ENCODE measurements around the gene PCDH9.

Gene PCDH9

GRCh38 chr13:67231289-67232000, 1.3 kb upstream of the PCDH9 start:
- peak overlapping the region; percentile 80 for H3K27ac ChIP-seq (replicated peaks; ENCODE audit: low read length)
- DNase-seq (ENCODE audit: low spot score): peak; percentile 9
- H3K4me3 ChIP-seq (ENCODE audit: low read length in 2 of 2): peak overlapping the region; percentile 88 to 92

GRCh38 chr13:67230404-67231288, 510 bp upstream of the PCDH9 start:
- H3K4me3 ChIP-seq (ENCODE audit: low read length in 2 of 2): peak overlapping the region; percentile 88 to 92
- H2AK5ac ChIP-seq (ENCODE audit: low read depth, low read length): no peak overlapping the region
- H3K27me3 ChIP-seq (ENCODE audit: control insufficient read depth in 3 of 3, insufficient read depth in 3 of 3, low read depth in 1 of 3, low read length in 3 of 3): no peaks in the 10 kb centered on the region
- peak overlapping the region; percentile 79 for H3K9ac ChIP-seq (ENCODE audit: low read depth, low read length, poor library complexity)
- H2BK120ac ChIP-seq (ENCODE audit: low read depth, low read length): peak overlapping the region; percentile 66
- no peaks in the 10 kb centered on the region for H3K79me1 ChIP-seq (ENCODE audit: low read depth, low read length)
- peaks cover 0 to 10% of the 10 kb centered on the region in 2 donors for H3K9me3 ChIP-seq (replicated peaks in 1 of 2; ENCODE audit: control insufficient read depth in 2 of 2, insufficient read depth in 1 of 2, low read depth in 1 of 2, low read length in 2 of 2)
- no peak overlapping the region for H2BK5ac ChIP-seq (ENCODE audit: low read length)
- peak overlapping the region; percentile 78 for H2BK15ac ChIP-seq (ENCODE audit: low read length)
- peak overlapping the region; percentile 80 for H3K27ac ChIP-seq (replicated peaks; ENCODE audit: low read length)
- H4K8ac ChIP-seq (ENCODE audit: low read depth, low read length): no peak overlapping the region
- no peak overlapping the region for H4K91ac ChIP-seq (ENCODE audit: low read depth, low read length, poor library complexity)
- no CpG with 5 or more reads among the region's 86 CpGs for WGBS, 2 donors (ENCODE audit: extremely low coverage in 2 of 2, insufficient read length in 2 of 2, insufficient replicate concordance in 1 of 2)
- H3K23ac ChIP-seq (ENCODE audit: low read depth, low read length, poor library complexity): no peak overlapping the region
- peak overlapping the region; percentile 98 for H2AFZ ChIP-seq (ENCODE audit: low read length)
- H3K18ac ChIP-seq (ENCODE audit: low read length): peak overlapping the region; percentile 95
- H3K4me2 ChIP-seq (ENCODE audit: insufficient read depth, low read length, poor library complexity, severe bottlenecking): peak overlapping the region; percentile 80
- peaks cover 0 to 16% of the 10 kb centered on the region in 2 donors for H3K36me3 ChIP-seq (replicated peaks in 1 of 2; ENCODE audit: control insufficient read depth in 2 of 2, insufficient read depth in 2 of 2, low read length in 2 of 2)
- DNase-seq (ENCODE audit: low spot score): peak; percentile 95
- H2BK12ac ChIP-seq (ENCODE audit: low read length): no peak overlapping the region
- H3K4ac ChIP-seq (ENCODE audit: low read length): no peak overlapping the region
- no peak overlapping the region for H3K14ac ChIP-seq (ENCODE audit: low read length)
- H3K4me1 ChIP-seq (ENCODE audit: control insufficient read depth in 2 of 2, insufficient read depth in 1 of 2, low read depth in 1 of 2, low read length in 2 of 2): peaks cover 0 to 5% of the 10 kb centered on the region in 2 donors

More at GRCh38 chr13:67231289-67232000, 1.3 kb upstream of the PCDH9 start:
- Histone ChIP-seq H3K4ac (ENCODE audit: low read length) (no peak overlapping the region), H3K18ac (ENCODE audit: low read length) (peak overlapping the region; percentile 93), H2AK5ac (ENCODE audit: low read depth, low read length) (no peak overlapping the region), H4K8ac (ENCODE audit: low read depth, low read length) (no peak overlapping the region), H3K27me3 (ENCODE audit: control insufficient read depth in 3 of 3, insufficient read depth in 3 of 3, low read depth in 1 of 3, low read length in 3 of 3) (no peaks in the 10 kb centered on the region), H3K4me1 (ENCODE audit: control insufficient read depth in 2 of 2, insufficient read depth in 1 of 2, low read depth in 1 of 2, low read length in 2 of 2) (peaks cover 0 to 5% of the 10 kb centered on the region in 2 donors), H2BK12ac (ENCODE audit: low read length) (no peak overlapping the region), H3K9ac (ENCODE audit: low read depth, low read length, poor library complexity) (peak overlapping the region; percentile 79), H2BK5ac (ENCODE audit: low read length) (no peak overlapping the region), H2BK120ac (ENCODE audit: low read depth, low read length) (no peak overlapping the region), H4K91ac (ENCODE audit: low read depth, low read length, poor library complexity) (no peak overlapping the region), H3K23ac (ENCODE audit: low read depth, low read length, poor library complexity) (no peak overlapping the region), H2AFZ (ENCODE audit: low read length) (peak overlapping the region; percentile 98), H3K36me3 (replicated peaks in 1 of 2; ENCODE audit: control insufficient read depth in 2 of 2, insufficient read depth in 2 of 2, low read length in 2 of 2) (peaks cover 0 to 8% of the 10 kb centered on the region in 2 donors), H3K9me3 (replicated peaks in 1 of 2; ENCODE audit: control insufficient read depth in 2 of 2, insufficient read depth in 1 of 2, low read depth in 1 of 2, low read length in 2 of 2) (peaks cover 0 to 3% of the 10 kb centered on the region in 2 donors), H3K79me1 (ENCODE audit: low read depth, low read length) (no peaks in the 10 kb centered on the region), H2BK15ac (ENCODE audit: low read length) (peak overlapping the region; percentile 78), H3K14ac (ENCODE audit: low read length) (no peak overlapping the region), H3K4me2 (ENCODE audit: insufficient read depth, low read length, poor library complexity, severe bottlenecking) (peak overlapping the region; percentile 72)
- whole genome bisulfite sequencing, 2 donors (ENCODE audit: extremely low coverage in 2 of 2, insufficient read length in 2 of 2, insufficient replicate concordance in 1 of 2): no CpG with 5 or more reads among the region's 11 CpGs

GRCh38 chr13:67228916-67229315, 1.2 kb downstream of the PCDH9 start:
- peak overlapping the region; percentile 86 for H2AFZ ChIP-seq (ENCODE audit: low read length)
- H3K4me3 ChIP-seq (ENCODE audit: low read length in 2 of 2): peak overlapping the region in 1 of 2 donors; percentile 92
- no peak overlapping the region for H2BK12ac ChIP-seq (ENCODE audit: low read length)
- peak overlapping the region; percentile 41 for H3K4me2 ChIP-seq (ENCODE audit: insufficient read depth, low read length, poor library complexity, severe bottlenecking)
- H3K27ac ChIP-seq (replicated peaks; ENCODE audit: low read length): no peak overlapping the region
- H4K8ac ChIP-seq (ENCODE audit: low read depth, low read length): no peak overlapping the region
- no peak overlapping the region for H2BK15ac ChIP-seq (ENCODE audit: low read length)
- peaks cover 0 to 23% of the 10 kb centered on the region in 2 donors for H3K36me3 ChIP-seq (replicated peaks in 1 of 2; ENCODE audit: control insufficient read depth in 2 of 2, insufficient read depth in 2 of 2, low read length in 2 of 2)
- H3K4me1 ChIP-seq (ENCODE audit: control insufficient read depth in 2 of 2, insufficient read depth in 1 of 2, low read depth in 1 of 2, low read length in 2 of 2): peaks cover 3 to 5% of the 10 kb centered on the region in 2 donors
- H2BK5ac ChIP-seq (ENCODE audit: low read length): no peak overlapping the region
- H3K14ac ChIP-seq (ENCODE audit: low read length): no peak overlapping the region
- no peak overlapping the region for H3K18ac ChIP-seq (ENCODE audit: low read length)
- no CpG with 5 or more reads among the region's 6 CpGs for WGBS, 2 donors (ENCODE audit: extremely low coverage in 2 of 2, insufficient read length in 2 of 2, insufficient replicate concordance in 1 of 2)
- H2AK5ac ChIP-seq (ENCODE audit: low read depth, low read length): no peak overlapping the region
- H3K4ac ChIP-seq (ENCODE audit: low read length): no peak overlapping the region
- no peaks in the 10 kb centered on the region for H3K79me1 ChIP-seq (ENCODE audit: low read depth, low read length)
- H3K9ac ChIP-seq (ENCODE audit: low read depth, low read length, poor library complexity): no peak overlapping the region
- no peak overlapping the region for H3K23ac ChIP-seq (ENCODE audit: low read depth, low read length, poor library complexity)
- H4K91ac ChIP-seq (ENCODE audit: low read depth, low read length, poor library complexity): no peak overlapping the region
- DNase-seq (ENCODE audit: low spot score): no peak
- peaks cover 0 to 10% of the 10 kb centered on the region in 2 donors for H3K9me3 ChIP-seq (replicated peaks in 1 of 2; ENCODE audit: control insufficient read depth in 2 of 2, insufficient read depth in 1 of 2, low read depth in 1 of 2, low read length in 2 of 2)
- H3K27me3 ChIP-seq (ENCODE audit: control insufficient read depth in 3 of 3, insufficient read depth in 3 of 3, low read depth in 1 of 3, low read length in 3 of 3): no peaks in the 10 kb centered on the region
- H2BK120ac ChIP-seq (ENCODE audit: low read depth, low read length): no peak overlapping the region

GRCh38 chr13:67228031-67228430, 2.1 kb downstream of the PCDH9 start:
- peak overlapping the region in 1 of 2 donors; percentile 92 for H3K4me3 ChIP-seq (ENCODE audit: low read length in 2 of 2)
- no peak overlapping the region for H3K9ac ChIP-seq (ENCODE audit: low read depth, low read length, poor library complexity)
- no peak overlapping the region for H3K4me2 ChIP-seq (ENCODE audit: insufficient read depth, low read length, poor library complexity, severe bottlenecking)
- peaks cover 3 to 5% of the 10 kb centered on the region in 2 donors for H3K4me1 ChIP-seq (ENCODE audit: control insufficient read depth in 2 of 2, insufficient read depth in 1 of 2, low read depth in 1 of 2, low read length in 2 of 2)
- H2AFZ ChIP-seq (ENCODE audit: low read length): no peak overlapping the region
- peaks cover 0 to 23% of the 10 kb centered on the region in 2 donors for H3K36me3 ChIP-seq (replicated peaks in 1 of 2; ENCODE audit: control insufficient read depth in 2 of 2, insufficient read depth in 2 of 2, low read length in 2 of 2)
- no peak overlapping the region for H4K8ac ChIP-seq (ENCODE audit: low read depth, low read length)
- no peak overlapping the region for H3K18ac ChIP-seq (ENCODE audit: low read length)
- H3K9me3 ChIP-seq (replicated peaks in 1 of 2; ENCODE audit: control insufficient read depth in 2 of 2, insufficient read depth in 1 of 2, low read depth in 1 of 2, low read length in 2 of 2): peaks cover 0 to 10% of the 10 kb centered on the region in 2 donors
- no peak overlapping the region for H2BK12ac ChIP-seq (ENCODE audit: low read length)
- no peak overlapping the region for H3K23ac ChIP-seq (ENCODE audit: low read depth, low read length, poor library complexity)
- H3K27me3 ChIP-seq (ENCODE audit: control insufficient read depth in 3 of 3, insufficient read depth in 3 of 3, low read depth in 1 of 3, low read length in 3 of 3): no peaks in the 10 kb centered on the region
- no peak overlapping the region for H3K27ac ChIP-seq (replicated peaks; ENCODE audit: low read length)
- no peak overlapping the region for H3K14ac ChIP-seq (ENCODE audit: low read length)
- H2BK120ac ChIP-seq (ENCODE audit: low read depth, low read length): no peak overlapping the region
- no peak overlapping the region for H3K4ac ChIP-seq (ENCODE audit: low read length)
- H2BK15ac ChIP-seq (ENCODE audit: low read length): no peak overlapping the region
- DNase-seq (ENCODE audit: low spot score): no peak
- no peaks in the 10 kb centered on the region for H3K79me1 ChIP-seq (ENCODE audit: low read depth, low read length)
- H2BK5ac ChIP-seq (ENCODE audit: low read length): no peak overlapping the region
- H4K91ac ChIP-seq (ENCODE audit: low read depth, low read length, poor library complexity): no peak overlapping the region
- H2AK5ac ChIP-seq (ENCODE audit: low read depth, low read length): no peak overlapping the region
- no CpG with 5 or more reads among the region's 3 CpGs for WGBS, 2 donors (ENCODE audit: extremely low coverage in 2 of 2, insufficient read length in 2 of 2, insufficient replicate concordance in 1 of 2)

Measured in neuronal stem cell (in vitro differentiated cells).